Natural killer cell (primary cell): Measurements from ENCODE around the gene COL6A3. TPM values are rescaled to one million over a fixed set of nuclear protein-coding genes. Genes with fewer than 3 reads are reported as not detected.

Source experiments
- ATAC-seq, 3 donors: fragments of 150-1000 bp in 2 of 3; fragments of 200-7000 bp in 1 of 3; cut with Tn5 transposase; 1 replicate in 1 of 3; 2 replicates in 2 of 3; pipeline ENCODE4 v1.10.0; 2021; ENCODE audit warnings: mild to moderate bottlenecking in 2 of 3, moderate library complexity in 2 of 3
- DNase-seq, 2 donors: peaks; one replicate each; pipeline versions ENCODE4 v3.0.0 to v3.0.0-alpha.2; 2013 to 2021; ENCODE audit warnings: mixed read lengths in 1 of 2
- H3K27ac ChIP-seq: one replicate; pipeline ENCODE4 v1.5.1; 2013; ENCODE audit warnings: mild to moderate bottlenecking, low read length
- H3K27me3 ChIP-seq: one replicate; pipeline ENCODE4 v1.6.1; 2013; ENCODE audit warnings: low read length; ENCODE audit not compliant: control insufficient read depth, insufficient read depth
- H3K36me3 ChIP-seq: one replicate; pipeline ENCODE4 v1.6.1; 2013; ENCODE audit warnings: low read length; ENCODE audit not compliant: control insufficient read depth, insufficient read depth
- H3K4me1 ChIP-seq: one replicate; pipeline ENCODE4 v1.6.1; 2013; ENCODE audit warnings: low read length; ENCODE audit not compliant: control insufficient read depth, insufficient read depth
- H3K4me3 ChIP-seq: one replicate; pipeline ENCODE4 v1.5.1; 2013; ENCODE audit warnings: low read length
- H3K9me3 ChIP-seq: one replicate; pipeline ENCODE4 v1.6.1; 2013; ENCODE audit warnings: low read length; ENCODE audit not compliant: control insufficient read depth, insufficient read depth
- H3K27ac Mint-ChIP-seq, 2 donors: one replicate each; pipeline ENCODE4 v1.8.0; 2022; ENCODE audit warnings: mild to moderate bottlenecking in 2 of 2, mixed read lengths in 2 of 2, moderate library complexity in 1 of 2
- H3K27me3 Mint-ChIP-seq, 2 donors: one replicate each; pipeline ENCODE4 v1.8.0; 2022; ENCODE audit warnings: low read depth in 2 of 2, mixed read lengths in 2 of 2
- H3K36me3 Mint-ChIP-seq: one replicate; pipeline ENCODE4 v1.8.0; 2022; ENCODE audit warnings: mixed read lengths
- H3K4me1 Mint-ChIP-seq, 2 donors: one replicate each; pipeline ENCODE4 v1.8.0; 2022; ENCODE audit warnings: mixed read lengths in 2 of 2
- H3K4me3 Mint-ChIP-seq: one replicate; pipeline ENCODE4 v1.8.0; 2022; ENCODE audit warnings: mild to moderate bottlenecking, moderate library complexity, mixed read lengths
- H3K9me3 Mint-ChIP-seq, 2 donors: one replicate each; pipeline ENCODE4 v1.8.0; 2022; ENCODE audit warnings: mixed read lengths in 2 of 2
- CTCF ChIP-seq: fragments of 200-600 bp; IDR thresholded peaks from one replicate; pipeline ENCODE4 v1.8.0; 2022; ENCODE audit warnings: antibody characterized with exemption
- WGBS: methylation state at CpG from one replicate; pipeline ENCODE4 v1.1.7; 2013; ENCODE audit warnings: missing lambda C conversion rate; ENCODE audit not compliant: insufficient coverage; 5-methylcytosine and 5-hydroxymethylcytosine counted together
- intact Hi-C: fragments of 100-400 bp; cut with micrococcal nuclease; formaldehyde crosslinking; loops from one replicate; pipeline ENCODE4 v1.14.2; 2022
- total RNA-seq, 4 donors: library from RNA; stranded (reverse); fragments of 120-200 nt in 1 of 4; gene quantifications; one replicate each; pipeline versions ENCODE4 v1.2.3 to v1.2.4, GENCODE V29; 2013 to 2022

COL6A3 gene
- total RNA-seq, 3 donors from 2014 or later (not counting 1 experiment from before 2014, with no cell fraction given) = 0.10 to 0.31 (median 0.29) TPM

DNA sequence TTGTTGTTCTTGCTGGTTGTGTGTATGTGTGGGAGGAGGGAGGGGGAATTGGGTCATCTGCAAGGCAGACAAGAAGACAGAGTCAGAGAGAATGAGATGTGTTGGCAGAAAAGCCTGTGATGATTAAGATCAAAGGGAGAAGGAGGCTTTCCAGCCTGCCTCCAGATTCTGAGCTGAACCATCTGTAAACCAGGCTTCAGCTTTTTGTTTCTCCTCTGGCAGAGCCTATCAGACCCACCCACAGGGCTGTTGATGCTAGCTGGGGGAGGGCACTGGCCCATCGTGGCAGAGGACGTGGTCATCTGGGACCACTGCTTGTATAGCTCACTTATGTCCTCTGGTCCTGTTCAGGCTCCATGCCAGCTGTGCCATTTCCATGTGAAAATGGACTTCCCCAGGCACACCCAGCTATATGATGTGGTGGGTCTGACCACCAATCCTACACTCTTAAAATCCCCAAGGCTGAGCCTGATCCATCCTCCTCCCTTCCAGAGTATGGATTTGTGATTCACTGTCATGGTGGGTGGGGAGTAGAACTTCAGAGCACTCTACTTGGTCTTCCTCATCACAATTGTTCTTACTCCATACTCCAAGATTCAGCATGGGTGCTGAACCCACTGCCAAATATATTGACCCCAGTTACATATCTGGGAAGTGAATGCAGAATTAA lies 27.8 kb upstream of the COL6A3 start:
- Histone ChIP-seq H3K27ac (no peak overlapping the region), H3K9me3 (no peaks in the 10 kb centered on the region), H3K4me1 (no peaks in the 10 kb centered on the region), H3K27me3 (no peaks in the 10 kb centered on the region), H3K36me3 (no peaks in the 10 kb centered on the region), H3K4me3 (no peak overlapping the region)
- no peaks in the 10 kb centered on the region for H3K36me3 Mint-ChIP-seq
- intact Hi-C loops = no loop called here
- WGBS = 25% methylated on average over 2 of the region's 2 CpGs
- H3K4me1 Mint-ChIP-seq = no peaks in the 10 kb centered on the region
- no peak for TF ChIP-seq CTCF
- DNase-seq = peak in 1 of 2 donors; percentile 68
- no peak overlapping the region for H3K4me3 Mint-ChIP-seq
- no peak overlapping the region for H3K27ac Mint-ChIP-seq
- no peaks in the 10 kb centered on the region for H3K9me3 Mint-ChIP-seq
- ATAC-seq = no peak
- H3K27me3 Mint-ChIP-seq = peaks cover 0 to 15% of the 10 kb centered on the region in 2 donors

- Mint-ChIP-seq H3K4me1 (peaks cover 5 to 6% of the 10 kb centered on the region in 2 donors), H3K27me3 (peaks cover 0 to 15% of the 10 kb centered on the region in 2 donors), H3K4me3 (no peak overlapping the region), H3K27ac (no peak overlapping the region), H3K36me3 (no peaks in the 10 kb centered on the region), H3K9me3 (no peaks in the 10 kb centered on the region)
- Histone ChIP-seq H3K4me1 (no peaks in the 10 kb centered on the region), H3K27me3 (no peaks in the 10 kb centered on the region), H3K27ac (no peak overlapping the region), H3K36me3 (no peaks in the 10 kb centered on the region), H3K9me3 (no peaks in the 10 kb centered on the region), H3K4me3 (no peak overlapping the region)
- intact Hi-C loops = no loop called here
- no peak for ATAC-seq
- TF ChIP-seq CTCF = no peak
- DNase-seq = no peak
- WGBS = 73% methylated on average over 1 of the region's 2 CpGs
Measured at GRCh38 chr2:237440819-237441281, 26.9 kb upstream of the COL6A3 start.

DNA sequence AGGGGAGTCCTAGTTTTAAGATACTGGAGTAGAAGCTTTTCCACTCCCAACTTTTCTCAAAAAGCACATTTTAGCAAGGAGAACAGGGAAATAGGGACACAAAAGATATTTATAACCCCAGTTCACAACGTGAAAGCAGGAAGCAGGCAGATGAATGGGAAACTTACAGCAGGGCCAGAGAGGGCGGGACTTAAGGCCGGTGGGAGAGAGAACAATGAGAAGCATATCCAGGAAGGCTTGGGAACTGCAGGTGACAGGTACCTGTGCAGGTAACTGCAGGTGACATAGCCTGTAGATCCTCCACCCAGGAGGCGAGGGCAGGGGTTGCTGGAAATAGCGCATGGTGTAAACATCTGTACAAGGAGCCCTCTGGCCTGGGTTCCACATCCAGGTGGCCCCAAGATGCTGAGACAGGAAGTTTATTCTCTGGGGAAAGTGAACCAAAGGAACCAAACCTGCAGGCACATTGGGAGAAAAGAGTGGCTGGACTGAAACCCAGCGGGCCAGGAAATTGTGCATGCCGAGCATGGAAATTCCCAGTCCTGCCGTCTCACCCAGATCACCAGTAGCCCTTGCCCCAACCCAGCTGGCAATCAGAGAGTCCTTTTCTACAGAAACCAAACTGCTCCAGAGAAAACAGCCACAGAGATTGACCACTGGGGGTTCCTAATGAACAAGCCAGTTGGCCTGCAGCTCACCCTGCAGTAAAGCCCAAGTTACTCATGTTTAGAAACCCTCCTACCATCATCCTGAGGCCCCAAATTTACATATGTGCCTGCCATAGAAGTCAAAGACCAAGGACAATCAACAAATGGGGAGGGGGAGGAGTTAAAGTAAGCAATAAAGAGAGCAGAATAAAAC lies 24.3 kb upstream of the COL6A3 start:
- Histone ChIP-seq H3K36me3 (no peaks in the 10 kb centered on the region), H3K27me3 (no peaks in the 10 kb centered on the region), H3K9me3 (no peaks in the 10 kb centered on the region), H3K4me1 (peaks cover 24% of the 10 kb centered on the region), H3K4me3 (no peak overlapping the region), H3K27ac (no peak overlapping the region)
- Mint-ChIP-seq H3K36me3 (no peaks in the 10 kb centered on the region), H3K27me3 (peaks cover 0 to 15% of the 10 kb centered on the region in 2 donors), H3K4me1 (peaks cover 28 to 31% of the 10 kb centered on the region in 2 donors), H3K4me3 (no peak overlapping the region), H3K27ac (no peak overlapping the region), H3K9me3 (no peaks in the 10 kb centered on the region)
- intact Hi-C loops = no loop called here
- no peak for TF ChIP-seq CTCF
- no peak for ATAC-seq
- WGBS = 64% methylated on average over 8 of the region's 8 CpGs
- no peak for DNase-seq
